Measurements from ENCODE around the gene MMRN1.

DNA sequence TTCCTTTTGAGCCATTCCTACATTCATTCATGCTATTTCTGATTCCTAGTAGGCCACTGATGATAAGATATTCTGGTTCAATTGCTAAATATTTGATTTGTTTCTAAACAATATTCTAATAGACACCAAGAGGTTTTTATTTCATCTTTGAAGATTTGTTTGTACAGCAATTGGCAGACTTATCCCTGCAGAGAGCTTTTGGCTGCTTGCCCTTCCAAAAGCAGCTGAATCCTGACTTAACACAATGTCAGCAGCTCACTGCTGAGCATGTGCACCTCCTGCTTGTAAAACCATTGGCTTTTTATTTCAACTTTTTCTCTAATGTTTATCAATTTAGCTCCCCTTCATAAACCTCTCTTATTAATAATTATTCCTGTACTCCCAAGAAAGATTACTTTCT, 45.3 kb downstream of the MMRN1 start:
- TF ChIP-seq, protein P1, sequence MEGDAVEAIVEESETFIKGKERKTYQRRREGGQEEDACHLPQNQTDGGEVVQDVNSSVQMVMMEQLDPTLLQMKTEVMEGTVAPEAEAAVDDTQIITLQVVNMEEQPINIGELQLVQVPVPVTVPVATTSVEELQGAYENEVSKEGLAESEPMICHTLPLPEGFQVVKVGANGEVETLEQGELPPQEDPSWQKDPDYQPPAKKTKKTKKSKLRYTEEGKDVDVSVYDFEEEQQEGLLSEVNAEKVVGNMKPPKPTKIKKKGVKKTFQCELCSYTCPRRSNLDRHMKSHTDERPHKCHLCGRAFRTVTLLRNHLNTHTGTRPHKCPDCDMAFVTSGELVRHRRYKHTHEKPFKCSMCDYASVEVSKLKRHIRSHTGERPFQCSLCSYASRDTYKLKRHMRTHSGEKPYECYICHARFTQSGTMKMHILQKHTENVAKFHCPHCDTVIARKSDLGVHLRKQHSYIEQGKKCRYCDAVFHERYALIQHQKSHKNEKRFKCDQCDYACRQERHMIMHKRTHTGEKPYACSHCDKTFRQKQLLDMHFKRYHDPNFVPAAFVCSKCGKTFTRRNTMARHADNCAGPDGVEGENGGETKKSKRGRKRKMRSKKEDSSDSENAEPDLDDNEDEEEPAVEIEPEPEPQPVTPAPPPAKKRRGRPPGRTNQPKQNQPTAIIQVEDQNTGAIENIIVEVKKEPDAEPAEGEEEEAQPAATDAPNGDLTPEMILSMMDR (IDR thresholded peaks at IDR 0.05 in 8 of 11, conservative IDR thresholded peaks at IDR 0.05 in 3 of 11), result no peak
- no peak for TF ChIP-seq POLR2AphosphoS5 (IDR thresholded peaks at IDR 0.05)
- no peak for TF ChIP-seq POLR2A (IDR thresholded peaks at IDR 0.05)
